ENCODE results near the gene PCDHGB4. TPM values are rescaled to one million over a fixed set of nuclear protein-coding genes. Genes with fewer than 3 reads are reported as not detected.
A peak's percentile ranks its signal among the peaks of the same experiment; 100 is the strongest.

The PCDHGB4 gene
- total and polyA plus RNA-seq, 2 of the 4 experiments (the other 2 are of a cell fraction), result 10.0 to 17.6 TPM

DNA sequence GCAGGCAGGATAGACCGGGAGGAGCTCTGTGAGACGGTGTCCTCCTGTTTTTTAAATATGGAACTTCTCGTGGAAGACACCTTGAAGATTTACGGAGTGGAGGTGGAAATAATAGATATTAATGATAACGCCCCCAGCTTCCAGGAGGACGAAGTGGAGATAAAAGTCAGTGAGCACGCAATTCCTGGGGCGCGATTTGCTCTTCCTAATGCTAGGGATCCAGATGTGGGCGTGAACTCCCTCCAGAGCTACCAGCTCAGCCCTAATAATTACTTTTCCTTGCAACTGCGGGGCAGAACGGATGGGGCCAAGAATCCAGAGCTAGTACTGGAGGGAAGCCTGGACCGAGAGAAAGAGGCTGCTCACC, 34.0 kb downstream of the PCDHGB4 start:
- H3K9me1 ChIP-seq (ENCODE audit: insufficient read depth, low read length), result no peaks in the 10 kb centered on the region
- H3K27ac ChIP-seq (ENCODE audit: insufficient read depth, low read length), result no peak overlapping the region
- no peak overlapping the region for H3K4ac ChIP-seq (ENCODE audit: low read depth, low read length)
- intact Hi-C loops (cut with micrococcal nuclease), result no loop called here
- ChIA-PET CTCF (interaction anchor here (0.6 to 2.2 kb wide), 12 partner anchors 9 to 146 kb away, joined by 3 to 19 read pairs (median 4); partner anchors contain the start of gene PCDHGA12), POLR2A (ENCODE audit: unreplicated experiment) (no interaction called here)
- H2AFZ ChIP-seq (replicated peaks; ENCODE audit: low read length, poor library complexity), result peak overlapping the region; percentile 26
- H3K18ac ChIP-seq (ENCODE audit: low read depth, low read length), result no peak overlapping the region
- H3K4me3 ChIP-seq (ENCODE audit: insufficient read depth, low read depth, low read length), result peak overlapping the region; percentile 54; the same call in 1 of the 2 replicates
- no TSS peak for BruUV-seq (replicated peaks)
- H2BK120ac ChIP-seq (ENCODE audit: low read depth, low read length), result no peak overlapping the region
- in situ Hi-C loops (cut with MboI; ENCODE audit: low sequenced_read_pairs), result no loop called here
- no peak overlapping the region for H4K91ac ChIP-seq (ENCODE audit: insufficient read depth, low read depth, low read length)
- WGBS, 2 experiments (ENCODE audit: extremely low coverage in 2 of 2, insufficient read length in 1 of 2), result 27% methylated on average over 4 of the region's 13 CpGs; no CpG with 5 or more reads in 1 of the 2 experiments
- peaks cover 55% of the 10 kb centered on the region for H3K9me3 ChIP-seq (ENCODE audit: control insufficient read depth, insufficient read depth, low read length)
- H3K14ac ChIP-seq (replicated peaks; ENCODE audit: low read depth, low read length), result no peak overlapping the region
- no peaks in the 10 kb centered on the region for H3K4me1 ChIP-seq (ENCODE audit: control insufficient read depth, insufficient read depth, low read length)
- H4K5ac ChIP-seq (ENCODE audit: low read depth, low read length), result no peak overlapping the region
- peaks cover 20 to 21% of the 10 kb centered on the region in 2 experiments; a peak in 3 of 4 replicates for H3K79me1 ChIP-seq (ENCODE audit: low read depth in 1 of 2, low read length in 2 of 2)
- H3K56ac ChIP-seq (ENCODE audit: extremely low read depth, insufficient read depth, low read length), result no peak overlapping the region
- no peak overlapping the region for H2BK15ac ChIP-seq (ENCODE audit: low read depth, low read length)
- peak overlapping the region; percentile 21; the same call in 1 of the 2 replicates for H3K23ac ChIP-seq (ENCODE audit: low read depth, low read length)
- no peak overlapping the region for H4K8ac ChIP-seq (ENCODE audit: low read depth in 2 of 2, low read length in 2 of 2)
- DNase-seq (no peak), ATAC-seq (ENCODE audit: low read depth) (no peak)
- no peak overlapping the region for H3K4me2 ChIP-seq (ENCODE audit: low read depth, low read length)
- no peak overlapping the region for H2BK20ac ChIP-seq (ENCODE audit: low read depth, low read length)
- H2BK5ac ChIP-seq (ENCODE audit: low read depth, low read length, poor library complexity, severe bottlenecking), result no peak overlapping the region
- no peaks in the 10 kb centered on the region for H3K27me3 ChIP-seq (ENCODE audit: control insufficient read depth, insufficient read depth, low read length)
- no peak overlapping the region for H2AK5ac ChIP-seq (ENCODE audit: low read depth, low read length)
- H3K9ac ChIP-seq (ENCODE audit: low read depth, low read length), result no peak overlapping the region
- no peak overlapping the region for H2AK9ac ChIP-seq (replicated peaks; ENCODE audit: low read depth, low read length, poor library complexity)
- dilution Hi-C loops (cut with HindIII; ENCODE audit: low sequenced_read_pairs, unreplicated experiment), result no loop called here
- H4K20me1 ChIP-seq (ENCODE audit: insufficient read depth, low read length), result no peaks in the 10 kb centered on the region
- TF ChIP-seq RAD21 (IDR thresholded peaks at IDR 0.05; ENCODE audit: low read length) (no peak), MAZ (IDR thresholded peaks at IDR 0.05; ENCODE audit: borderline replicate concordance, low read depth, low read length) (no peak), RCOR1 (IDR thresholded peaks at IDR 0.05; ENCODE audit: insufficient replicate concordance, low read length) (no peak), MAFK (IDR thresholded peaks at IDR 0.05; ENCODE audit: low read depth, low read length) (no peak), FOS (IDR thresholded peaks at IDR 0.05; ENCODE audit: low read depth, low read length) (no peak), CHD1 (IDR thresholded peaks at IDR 0.05; ENCODE audit: low read depth, low read length) (no peak), MXI1 (IDR thresholded peaks at IDR 0.05; ENCODE audit: borderline replicate concordance, low read depth, low read length) (no peak), BHLHE40 (IDR thresholded peaks at IDR 0.05; ENCODE audit: low read depth, low read length) (no peak), CEBPB (IDR thresholded peaks at IDR 0.05; ENCODE audit: low read depth, low read length) (no peak), POLR2A (IDR thresholded peaks at IDR 0.05; ENCODE audit: low read depth, low read length) (no peak), RFX5 (IDR thresholded peaks at IDR 0.05; ENCODE audit: low read depth, low read length) (no peak), SMC3 (IDR thresholded peaks at IDR 0.05; ENCODE audit: low read depth, low read length) (no peak)
- TF ChIP-seq, protein P1, sequence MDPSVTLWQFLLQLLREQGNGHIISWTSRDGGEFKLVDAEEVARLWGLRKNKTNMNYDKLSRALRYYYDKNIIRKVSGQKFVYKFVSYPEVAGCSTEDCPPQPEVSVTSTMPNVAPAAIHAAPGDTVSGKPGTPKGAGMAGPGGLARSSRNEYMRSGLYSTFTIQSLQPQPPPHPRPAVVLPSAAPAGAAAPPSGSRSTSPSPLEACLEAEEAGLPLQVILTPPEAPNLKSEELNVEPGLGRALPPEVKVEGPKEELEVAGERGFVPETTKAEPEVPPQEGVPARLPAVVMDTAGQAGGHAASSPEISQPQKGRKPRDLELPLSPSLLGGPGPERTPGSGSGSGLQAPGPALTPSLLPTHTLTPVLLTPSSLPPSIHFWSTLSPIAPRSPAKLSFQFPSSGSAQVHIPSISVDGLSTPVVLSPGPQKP (IDR thresholded peaks at IDR 0.05; ENCODE audit: borderline replicate concordance, low read depth, low read length), result no peak
- TF ChIP-seq, protein P2, sequence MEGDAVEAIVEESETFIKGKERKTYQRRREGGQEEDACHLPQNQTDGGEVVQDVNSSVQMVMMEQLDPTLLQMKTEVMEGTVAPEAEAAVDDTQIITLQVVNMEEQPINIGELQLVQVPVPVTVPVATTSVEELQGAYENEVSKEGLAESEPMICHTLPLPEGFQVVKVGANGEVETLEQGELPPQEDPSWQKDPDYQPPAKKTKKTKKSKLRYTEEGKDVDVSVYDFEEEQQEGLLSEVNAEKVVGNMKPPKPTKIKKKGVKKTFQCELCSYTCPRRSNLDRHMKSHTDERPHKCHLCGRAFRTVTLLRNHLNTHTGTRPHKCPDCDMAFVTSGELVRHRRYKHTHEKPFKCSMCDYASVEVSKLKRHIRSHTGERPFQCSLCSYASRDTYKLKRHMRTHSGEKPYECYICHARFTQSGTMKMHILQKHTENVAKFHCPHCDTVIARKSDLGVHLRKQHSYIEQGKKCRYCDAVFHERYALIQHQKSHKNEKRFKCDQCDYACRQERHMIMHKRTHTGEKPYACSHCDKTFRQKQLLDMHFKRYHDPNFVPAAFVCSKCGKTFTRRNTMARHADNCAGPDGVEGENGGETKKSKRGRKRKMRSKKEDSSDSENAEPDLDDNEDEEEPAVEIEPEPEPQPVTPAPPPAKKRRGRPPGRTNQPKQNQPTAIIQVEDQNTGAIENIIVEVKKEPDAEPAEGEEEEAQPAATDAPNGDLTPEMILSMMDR (conservative IDR thresholded peaks at IDR 0.05; ENCODE audit: low read depth, low read length), result no peak
- H3K36me3 ChIP-seq (ENCODE audit: control insufficient read depth, insufficient read depth, low read length), result peaks cover 31% of the 10 kb centered on the region
